ENCODE measurements around the gene METTL9. TPM values are rescaled to one million over a fixed set of nuclear protein-coding genes. Genes with fewer than 3 reads are reported as not detected.

The METTL9 gene
- total and polyA plus RNA-seq, 2 experiments from 2014 or later: 112 to 229 TPM

DNA sequence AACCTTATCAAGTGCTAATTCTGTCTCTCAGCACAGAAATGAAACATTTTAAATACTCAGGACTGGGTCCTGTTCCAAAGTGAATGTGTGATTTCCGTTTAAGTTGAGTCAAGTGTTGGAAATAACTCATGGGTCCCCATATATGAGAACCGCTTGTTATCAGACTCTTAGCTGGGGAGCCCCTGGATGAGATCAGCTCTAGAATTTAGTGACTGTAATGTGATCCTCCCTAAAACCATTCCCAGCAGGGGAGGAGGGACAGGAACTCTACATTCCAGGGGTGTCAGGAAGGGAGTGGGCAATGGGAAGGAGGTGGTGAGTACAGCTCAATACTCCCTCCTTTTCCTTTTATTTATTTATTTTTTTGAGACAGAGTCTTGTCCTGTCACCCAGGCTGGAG is 101.9 kb downstream of the METTL9 start:
- Histone ChIP-seq H3K36me3 (replicated peaks; ENCODE audit: insufficient read depth, low read depth) (no peaks in the 10 kb centered on the region), H3K9me2 (replicated peaks; ENCODE audit: insufficient read depth) (no peaks in the 10 kb centered on the region), H2AFZ (no peak overlapping the region), H3K4me2 (no peak overlapping the region), H3K4me3 (no peak overlapping the region), H3K9me3 (ENCODE audit: low read depth) (no peaks in the 10 kb centered on the region), H3K4me1 (ENCODE audit: insufficient read depth) (no peaks in the 10 kb centered on the region), H3K27ac (no peak overlapping the region), H3K27me3 (peaks cover under 1% of the 10 kb centered on the region), H3K79me2 (no peaks in the 10 kb centered on the region), H4K20me1 (ENCODE audit: insufficient read depth, poor library complexity, severe bottlenecking) (no peaks in the 10 kb centered on the region)
- WGBS (ENCODE audit: low lambda C conversion rate, missing lambda C conversion rate): 82% methylated on average over 2 of the region's 2 CpGs
- no peak for DNase-seq (ENCODE audit: low spot score)
- no peak for TF ChIP-seq EZH2 (IDR thresholded peaks at IDR 0.05; ENCODE audit: borderline replicate concordance)
- TF ChIP-seq, protein P1, sequence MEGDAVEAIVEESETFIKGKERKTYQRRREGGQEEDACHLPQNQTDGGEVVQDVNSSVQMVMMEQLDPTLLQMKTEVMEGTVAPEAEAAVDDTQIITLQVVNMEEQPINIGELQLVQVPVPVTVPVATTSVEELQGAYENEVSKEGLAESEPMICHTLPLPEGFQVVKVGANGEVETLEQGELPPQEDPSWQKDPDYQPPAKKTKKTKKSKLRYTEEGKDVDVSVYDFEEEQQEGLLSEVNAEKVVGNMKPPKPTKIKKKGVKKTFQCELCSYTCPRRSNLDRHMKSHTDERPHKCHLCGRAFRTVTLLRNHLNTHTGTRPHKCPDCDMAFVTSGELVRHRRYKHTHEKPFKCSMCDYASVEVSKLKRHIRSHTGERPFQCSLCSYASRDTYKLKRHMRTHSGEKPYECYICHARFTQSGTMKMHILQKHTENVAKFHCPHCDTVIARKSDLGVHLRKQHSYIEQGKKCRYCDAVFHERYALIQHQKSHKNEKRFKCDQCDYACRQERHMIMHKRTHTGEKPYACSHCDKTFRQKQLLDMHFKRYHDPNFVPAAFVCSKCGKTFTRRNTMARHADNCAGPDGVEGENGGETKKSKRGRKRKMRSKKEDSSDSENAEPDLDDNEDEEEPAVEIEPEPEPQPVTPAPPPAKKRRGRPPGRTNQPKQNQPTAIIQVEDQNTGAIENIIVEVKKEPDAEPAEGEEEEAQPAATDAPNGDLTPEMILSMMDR (IDR thresholded peaks at IDR 0.05; ENCODE audit: poor library complexity): no peak
- TF ChIP-seq EZH2phosphoT487 (IDR thresholded peaks at IDR 0.05; ENCODE audit: low read depth, severe bottlenecking, unreplicated experiment): no peak

DNA sequence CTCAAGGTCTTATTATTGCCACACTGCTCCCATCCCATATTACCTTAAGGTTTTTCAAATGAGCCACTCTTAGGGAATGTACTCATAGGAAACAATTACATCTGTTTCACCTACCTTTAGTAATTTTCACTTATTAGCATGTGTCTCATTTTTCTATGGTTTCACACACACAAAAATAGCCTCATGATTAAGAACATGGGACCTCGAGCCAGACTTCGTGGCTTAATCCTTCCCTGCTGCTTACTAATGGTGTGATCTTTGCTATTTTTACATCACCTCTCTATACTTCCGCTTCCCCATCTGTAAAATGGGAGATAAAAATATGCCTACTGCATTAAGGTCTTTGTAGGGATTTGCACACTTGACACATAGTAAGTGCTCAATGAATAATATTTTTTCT is 102.9 kb downstream of the METTL9 start:
- Histone ChIP-seq H3K4me3 (no peak overlapping the region), H2AFZ (no peak overlapping the region), H3K36me3 (replicated peaks; ENCODE audit: insufficient read depth, low read depth) (no peaks in the 10 kb centered on the region), H3K9me3 (ENCODE audit: low read depth) (no peaks in the 10 kb centered on the region), H3K4me1 (ENCODE audit: insufficient read depth) (no peaks in the 10 kb centered on the region), H3K79me2 (no peaks in the 10 kb centered on the region), H3K27ac (no peak overlapping the region), H3K9me2 (replicated peaks; ENCODE audit: insufficient read depth) (no peaks in the 10 kb centered on the region), H3K27me3 (no peaks in the 10 kb centered on the region), H4K20me1 (ENCODE audit: insufficient read depth, poor library complexity, severe bottlenecking) (no peaks in the 10 kb centered on the region), H3K4me2 (no peak overlapping the region)
- no peak for DNase-seq (ENCODE audit: low spot score)
- 91% methylated on average over 3 of the region's 3 CpGs for WGBS (ENCODE audit: low lambda C conversion rate, missing lambda C conversion rate)
- TF ChIP-seq EZH2phosphoT487 (IDR thresholded peaks at IDR 0.05; ENCODE audit: low read depth, severe bottlenecking, unreplicated experiment) (no peak), EZH2 (IDR thresholded peaks at IDR 0.05; ENCODE audit: borderline replicate concordance) (no peak)
- TF ChIP-seq, protein P1 (IDR thresholded peaks at IDR 0.05; ENCODE audit: poor library complexity): no peak

DNA sequence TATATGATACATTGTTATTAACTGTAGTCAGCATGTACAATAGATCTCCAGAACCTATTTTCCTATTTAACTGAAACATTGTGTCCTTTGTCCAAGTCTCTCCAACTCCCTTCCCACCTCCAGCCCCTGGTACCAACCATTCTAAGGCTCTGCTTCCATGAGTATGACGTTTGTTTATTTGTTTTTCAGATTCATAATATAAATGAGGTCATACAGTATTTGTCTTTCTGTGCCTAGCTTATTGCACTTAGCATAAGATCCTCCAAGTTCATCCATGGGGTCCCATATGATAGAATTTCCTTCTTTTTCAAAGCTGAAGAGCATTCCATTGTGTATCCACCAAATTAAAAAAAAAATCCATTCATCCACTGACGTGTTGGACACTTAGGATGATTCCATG is 103.8 kb downstream of the METTL9 start:
- no peak for DNase-seq (ENCODE audit: low spot score)
- TF ChIP-seq, protein P1 (IDR thresholded peaks at IDR 0.05; ENCODE audit: poor library complexity): no peak
- TF ChIP-seq EZH2phosphoT487 (IDR thresholded peaks at IDR 0.05; ENCODE audit: low read depth, severe bottlenecking, unreplicated experiment) (no peak), EZH2 (IDR thresholded peaks at IDR 0.05; ENCODE audit: borderline replicate concordance) (no peak)
- 76% methylated on average over 2 of the region's 2 CpGs for WGBS (ENCODE audit: low lambda C conversion rate, missing lambda C conversion rate)

More for the DNA sequence above, 103.8 kb downstream of the METTL9 start:
- H3K4me2 ChIP-seq: no peak overlapping the region
- no peaks in the 10 kb centered on the region for H3K27me3 ChIP-seq
- H4K20me1 ChIP-seq (ENCODE audit: insufficient read depth, poor library complexity, severe bottlenecking): no peaks in the 10 kb centered on the region
- no peaks in the 10 kb centered on the region for H3K36me3 ChIP-seq (replicated peaks; ENCODE audit: insufficient read depth, low read depth)
- no peak overlapping the region for H3K27ac ChIP-seq
- H3K79me2 ChIP-seq: no peaks in the 10 kb centered on the region
- no peaks in the 10 kb centered on the region for H3K9me3 ChIP-seq (ENCODE audit: low read depth)
- no peaks in the 10 kb centered on the region for H3K9me2 ChIP-seq (replicated peaks; ENCODE audit: insufficient read depth)
- H3K4me3 ChIP-seq: no peak overlapping the region
- H2AFZ ChIP-seq: no peak overlapping the region
- no peaks in the 10 kb centered on the region for H3K4me1 ChIP-seq (ENCODE audit: insufficient read depth)

Measured in hepatocyte (in vitro differentiated cells).